SJCRH30 (cell line): ENCODE results near the gene TRIM61. TPM values are rescaled to one million over a fixed set of nuclear protein-coding genes. Genes with fewer than 3 reads are reported as not detected.
"Not testable (repeated sequence)": the region's sequence is repeated elsewhere in the genome, so short reads cannot be mapped to it uniquely, and the experiment has no call there.

Experiments used
- DNase-seq, 2 experiments: peaks; one replicate each; pipeline ENCODE4 v3.0.0-alpha.2; 2015 to 2020
- H3K27ac ChIP-seq: fragments of 250-450 bp; sonication (Bioruptor Pico); 2 replicates; pipeline ENCODE4 v1.5.1; 2020; ENCODE audit warnings: mild to moderate bottlenecking, moderate library complexity
- H3K27me3 ChIP-seq: fragments of 250-450 bp; sonication (Bioruptor Pico); 2 replicates; pipeline ENCODE4 v1.5.1; 2020; ENCODE audit warnings: mild to moderate bottlenecking, moderate library complexity
- H3K36me3 ChIP-seq: fragments of 250-450 bp; sonication (Bioruptor Pico); 2 replicates; pipeline ENCODE4 v1.5.1; 2020; ENCODE audit warnings: mild to moderate bottlenecking, moderate library complexity
- H3K4me1 ChIP-seq: fragments of 250-450 bp; sonication (Bioruptor Pico); 2 replicates; pipeline ENCODE4 v1.5.1; 2020; ENCODE audit warnings: mild to moderate bottlenecking, moderate library complexity
- H3K4me3 ChIP-seq: fragments of 250-450 bp; sonication (Bioruptor Pico); 2 replicates; pipeline ENCODE4 v1.5.1; 2020; ENCODE audit warnings: mild to moderate bottlenecking, moderate library complexity
- H3K9me3 ChIP-seq: fragments of 250-450 bp; sonication (Bioruptor Pico); replicated peaks from 2 replicates; pipeline ENCODE4 v1.5.1; 2020; ENCODE audit warnings: mild to moderate bottlenecking, moderate library complexity
- total RNA-seq: library from RNA; depleted of rRNA; stranded (reverse); fragments of >200 nt; shearing (Covaris generic); gene quantifications from 2 replicates; pipeline ENCODE4 v1.2.3, GENCODE V29; 2014; rRNA removed

TRIM61 gene
- total RNA-seq = not detected in 2 replicates

DNA sequence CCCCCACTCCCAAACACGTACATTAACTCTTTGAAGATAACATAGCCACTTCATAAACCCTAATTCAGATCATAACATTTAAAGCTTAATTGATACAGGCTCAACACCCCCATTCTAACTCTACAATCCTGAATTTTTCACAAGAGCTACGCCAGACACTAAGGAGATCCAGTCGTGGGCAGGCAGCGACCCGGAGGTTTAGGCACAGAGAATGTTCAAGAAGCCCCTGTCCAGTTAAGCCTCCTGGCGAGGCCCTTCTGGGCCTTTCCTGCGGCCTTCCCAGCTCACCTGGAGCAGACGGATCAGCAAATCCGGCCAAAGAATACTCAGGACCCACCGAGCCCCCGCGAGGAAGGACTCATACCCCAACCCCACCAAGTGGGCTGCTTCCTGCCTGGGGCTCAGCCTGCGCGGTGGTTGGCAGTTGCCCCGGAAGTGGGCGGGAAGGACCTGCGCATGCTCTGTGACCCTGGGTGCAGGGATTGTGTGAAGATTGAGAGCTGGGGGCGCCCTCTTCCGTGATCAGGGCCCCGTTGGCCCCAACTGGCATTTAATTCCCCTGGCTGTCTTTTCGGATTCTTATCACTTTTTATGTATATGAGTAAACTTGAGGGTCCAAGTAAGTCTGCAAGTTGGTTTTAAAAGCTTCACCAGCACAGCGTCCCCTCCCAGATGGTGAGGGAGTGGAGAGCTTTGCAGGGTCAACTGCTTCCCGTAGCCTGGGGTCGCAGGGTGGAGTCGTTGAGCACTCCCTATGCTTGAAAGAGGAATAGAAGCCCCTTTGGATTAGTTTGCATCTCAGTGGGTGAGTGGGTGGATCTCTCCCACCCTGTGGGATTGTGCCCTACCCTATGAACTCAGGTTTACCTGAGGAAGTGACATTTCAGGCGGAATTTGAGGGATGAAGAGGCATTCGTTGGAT, at the start of gene TRIM61:
TSS of gene TRIM61 (minus strand) at position 415 of the 922 bp plus-strand sequence. CDS start 7,655 bp downstream, outside the sequence.
- no peaks in the 10 kb centered on the region for H3K36me3 ChIP-seq
- no peak within 1 kb of the TSS for H3K27ac ChIP-seq
- H3K4me1 ChIP-seq = no peaks in the 10 kb centered on the region
- H3K9me3 ChIP-seq = no peaks in the 10 kb centered on the region
- no peak for DNase-seq
- no peak within 1 kb of the TSS for H3K4me3 ChIP-seq
- no peaks in the 10 kb centered on the region for H3K27me3 ChIP-seq

DNA sequence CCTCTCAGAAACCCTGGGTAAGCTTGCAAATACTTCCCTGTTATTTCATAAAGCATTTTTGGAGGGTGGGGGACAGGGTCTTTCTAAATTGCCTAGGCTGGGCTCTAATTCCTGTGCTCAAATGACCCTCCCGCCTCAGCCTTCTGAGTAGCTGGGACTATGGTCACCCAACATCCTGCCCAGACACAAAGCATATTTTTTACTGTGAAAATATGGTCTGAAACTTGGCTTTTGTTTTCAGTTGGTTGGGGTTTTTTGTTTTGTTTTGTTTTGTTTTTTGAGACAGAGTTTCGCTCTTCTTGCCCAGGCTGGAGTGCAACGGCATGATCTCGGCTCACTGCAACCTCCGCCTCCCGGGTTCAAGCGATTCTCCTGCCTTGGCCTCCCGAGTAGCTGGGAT, 48.3 kb upstream of the TRIM61 start:
- not testable (repeated sequence) for H3K4me3 ChIP-seq, H3K36me3 ChIP-seq, DNase-seq, H3K4me1 ChIP-seq, H3K9me3 ChIP-seq, H3K27ac ChIP-seq, H3K27me3 ChIP-seq

DNA sequence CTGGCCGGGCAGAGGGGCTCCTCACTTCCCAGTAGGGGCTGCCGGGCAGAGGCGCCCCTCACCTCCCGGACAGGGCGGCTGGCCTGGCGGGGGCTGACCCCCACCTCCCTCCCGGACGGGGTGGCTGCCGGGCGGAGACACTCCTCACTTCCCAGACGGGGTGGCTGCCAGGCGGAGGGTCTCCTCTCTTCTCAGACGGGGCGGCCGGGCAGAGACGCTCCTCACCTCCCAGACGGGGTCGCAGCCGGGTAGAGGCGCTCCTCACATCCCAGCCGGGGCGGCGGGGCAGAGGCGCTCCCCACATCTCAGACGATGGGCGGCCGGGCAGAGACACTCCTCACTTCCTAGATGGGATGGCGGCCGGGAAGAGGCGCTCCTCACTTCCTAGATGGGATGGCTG, 42.5 kb upstream of the TRIM61 start:
- not testable (repeated sequence) for H3K27me3 ChIP-seq, H3K9me3 ChIP-seq, H3K4me3 ChIP-seq, DNase-seq, H3K27ac ChIP-seq, H3K4me1 ChIP-seq, H3K36me3 ChIP-seq

DNA sequence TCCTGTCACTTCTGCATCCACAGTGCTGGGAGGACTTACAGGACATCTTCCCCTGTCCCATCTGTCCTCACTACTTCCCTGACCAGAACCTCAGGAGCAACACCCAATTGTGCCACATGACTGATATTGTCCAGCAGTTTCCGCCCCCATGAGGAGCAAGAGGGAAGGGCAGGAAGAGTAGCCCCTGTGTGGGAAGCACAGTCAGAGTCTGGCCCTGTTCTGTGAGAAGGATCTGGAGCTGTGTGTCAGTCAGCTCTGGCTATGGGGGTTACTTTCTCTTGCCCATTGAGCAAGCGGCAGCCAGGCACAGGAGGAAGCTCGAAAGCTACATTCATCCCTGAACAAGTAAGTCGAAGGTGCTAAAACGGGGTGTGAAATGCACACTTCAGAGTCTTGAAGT, 39.5 kb upstream of the TRIM61 start:
- Histone ChIP-seq H3K27ac (no peak overlapping the region), H3K27me3 (no peaks in the 10 kb centered on the region)
- peak; percentile 13 to 21 for DNase-seq

DNA sequence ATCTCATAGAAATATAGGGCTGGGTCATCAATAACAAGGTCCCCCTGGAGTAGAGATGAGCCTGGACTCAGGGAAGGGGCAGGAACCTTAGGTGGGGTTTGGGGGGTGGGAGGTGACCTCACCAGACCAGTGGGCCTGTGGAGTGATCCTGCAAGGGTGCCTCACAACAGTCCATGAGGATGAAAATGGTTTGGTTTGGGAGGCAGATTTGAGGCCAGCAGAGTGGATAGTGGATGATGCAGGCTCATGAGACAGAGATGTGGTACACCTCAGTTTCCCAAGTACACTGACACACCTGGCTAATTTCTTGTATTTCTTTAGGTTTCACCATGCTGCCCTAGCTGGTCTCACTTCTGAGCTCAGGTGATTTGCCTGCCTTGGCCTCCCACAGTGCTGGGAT, 36.2 kb upstream of the TRIM61 start:
- Histone ChIP-seq H3K9me3 (no peaks in the 10 kb centered on the region), H3K4me1 (no peaks in the 10 kb centered on the region), H3K36me3 (no peaks in the 10 kb centered on the region), H3K27ac (no peak overlapping the region), H3K4me3 (no peak overlapping the region), H3K27me3 (no peaks in the 10 kb centered on the region)
- no peak for DNase-seq

More for the DNA sequence above, 39.5 kb upstream of the TRIM61 start:
- no peaks in the 10 kb centered on the region for H3K36me3 ChIP-seq
- H3K4me1 ChIP-seq = no peaks in the 10 kb centered on the region
- H3K4me3 ChIP-seq = no peak overlapping the region
- H3K9me3 ChIP-seq = no peaks in the 10 kb centered on the region

DNA sequence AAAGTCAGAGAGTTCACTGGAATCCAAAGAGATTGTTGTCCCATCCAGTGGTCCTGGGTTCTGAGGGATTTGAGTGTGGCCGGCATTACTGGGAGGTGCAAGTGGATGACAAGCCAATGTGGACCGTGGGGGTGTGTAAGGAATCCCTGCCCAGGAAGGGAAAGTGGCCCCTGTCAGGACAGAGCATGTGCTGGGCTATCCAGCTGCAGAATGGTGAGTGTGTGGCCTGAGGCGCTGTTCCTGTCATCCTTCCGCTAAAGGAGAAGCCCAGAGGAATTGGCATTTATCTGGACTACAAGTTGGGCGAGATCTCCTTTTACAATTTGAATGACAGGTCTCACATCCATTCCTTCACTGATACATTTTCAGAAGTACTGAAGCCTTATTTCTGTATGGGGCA, 33.9 kb upstream of the TRIM61 start:
- no peak overlapping the region for H3K4me3 ChIP-seq
- H3K4me1 ChIP-seq = no peaks in the 10 kb centered on the region
- H3K27ac ChIP-seq = no peak overlapping the region
- no peaks in the 10 kb centered on the region for H3K36me3 ChIP-seq
- H3K27me3 ChIP-seq = no peaks in the 10 kb centered on the region
- no peaks in the 10 kb centered on the region for H3K9me3 ChIP-seq
- DNase-seq = no peak

DNA sequence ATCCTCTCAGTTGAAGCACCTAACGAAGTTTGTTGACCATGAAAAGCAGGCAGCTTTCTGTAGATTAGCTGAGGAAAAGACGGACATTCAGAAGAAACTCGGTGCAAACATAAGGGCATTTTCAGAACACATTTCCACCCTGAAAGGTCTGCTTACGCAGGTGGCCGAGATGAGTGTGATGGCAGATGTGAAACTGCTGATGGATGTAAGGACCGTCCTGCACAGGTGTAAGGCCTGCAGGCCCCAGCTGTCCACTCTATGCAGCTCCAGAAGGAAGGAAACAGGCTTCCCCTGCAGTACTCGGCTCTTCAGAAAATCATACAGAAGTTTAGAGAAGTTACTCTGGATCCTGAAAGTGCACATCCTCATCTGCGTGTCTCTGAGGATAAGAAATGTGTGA, 33.5 kb upstream of the TRIM61 start:
- Histone ChIP-seq H3K4me3 (no peak overlapping the region), H3K9me3 (no peaks in the 10 kb centered on the region), H3K27me3 (no peaks in the 10 kb centered on the region), H3K36me3 (no peaks in the 10 kb centered on the region), H3K4me1 (no peaks in the 10 kb centered on the region), H3K27ac (no peak overlapping the region)
- no peak for DNase-seq

DNA sequence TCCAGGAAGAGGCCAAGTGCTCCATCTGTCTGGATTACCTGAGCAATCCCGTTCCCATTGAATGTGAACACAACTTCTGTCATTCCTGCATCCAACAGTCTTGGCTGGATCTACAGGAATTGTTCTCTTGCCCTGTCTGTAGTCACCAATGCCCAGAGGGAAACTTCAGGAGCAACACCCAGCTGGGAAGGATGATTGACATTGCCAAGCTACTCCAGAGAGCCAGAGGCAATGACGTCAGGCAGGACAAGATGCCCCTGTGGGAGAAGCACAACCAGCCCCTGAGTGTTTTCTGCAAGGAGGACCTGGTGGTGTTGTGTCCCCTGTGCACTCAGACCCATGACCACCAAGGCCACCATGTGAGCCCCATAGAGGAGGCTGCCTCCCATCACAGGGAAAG, 33.0 kb upstream of the TRIM61 start:
- Histone ChIP-seq H3K9me3 (no peaks in the 10 kb centered on the region), H3K4me1 (no peaks in the 10 kb centered on the region), H3K27ac (no peak overlapping the region), H3K36me3 (no peaks in the 10 kb centered on the region), H3K27me3 (no peaks in the 10 kb centered on the region), H3K4me3 (no peak overlapping the region)
- DNase-seq = no peak

DNA sequence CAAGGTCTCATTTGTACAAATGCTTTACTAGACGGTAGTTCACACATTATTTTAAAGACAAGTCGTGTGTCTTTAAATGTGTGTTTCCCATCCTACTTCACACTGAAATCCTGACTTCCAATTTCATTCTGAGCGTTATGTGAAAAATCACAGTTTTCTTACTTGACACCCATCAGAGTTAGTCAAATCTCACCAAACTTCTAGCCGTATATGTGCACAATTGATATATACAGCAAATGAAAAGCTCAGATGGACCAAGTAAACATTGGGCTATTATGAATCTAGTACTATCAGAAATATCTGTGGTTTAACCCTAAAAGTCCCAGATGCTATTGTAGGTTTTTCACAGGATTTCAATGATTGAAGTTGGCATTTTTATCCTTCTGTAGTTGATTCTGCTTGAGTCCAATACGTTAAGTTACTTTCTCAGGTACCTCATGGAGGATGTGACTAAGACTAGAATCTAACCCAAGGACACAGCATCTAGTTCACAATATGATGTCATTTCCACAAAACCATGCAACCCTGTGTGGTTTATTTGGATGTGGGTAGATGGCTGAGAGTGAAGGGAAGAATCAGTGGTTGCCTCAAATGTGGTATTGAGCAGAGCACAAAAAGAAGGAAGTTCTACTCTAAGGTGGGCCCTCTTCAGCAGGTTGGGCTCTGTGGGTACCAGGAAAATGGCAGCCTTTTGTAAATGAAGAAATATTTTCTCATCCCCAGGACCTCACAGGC, 32.2 kb upstream of the TRIM61 start:
- Histone ChIP-seq H3K27ac (no peak overlapping the region), H3K9me3 (no peaks in the 10 kb centered on the region), H3K4me1 (no peaks in the 10 kb centered on the region), H3K36me3 (no peaks in the 10 kb centered on the region), H3K27me3 (no peaks in the 10 kb centered on the region), H3K4me3 (no peak overlapping the region)
- no peak for DNase-seq

DNA sequence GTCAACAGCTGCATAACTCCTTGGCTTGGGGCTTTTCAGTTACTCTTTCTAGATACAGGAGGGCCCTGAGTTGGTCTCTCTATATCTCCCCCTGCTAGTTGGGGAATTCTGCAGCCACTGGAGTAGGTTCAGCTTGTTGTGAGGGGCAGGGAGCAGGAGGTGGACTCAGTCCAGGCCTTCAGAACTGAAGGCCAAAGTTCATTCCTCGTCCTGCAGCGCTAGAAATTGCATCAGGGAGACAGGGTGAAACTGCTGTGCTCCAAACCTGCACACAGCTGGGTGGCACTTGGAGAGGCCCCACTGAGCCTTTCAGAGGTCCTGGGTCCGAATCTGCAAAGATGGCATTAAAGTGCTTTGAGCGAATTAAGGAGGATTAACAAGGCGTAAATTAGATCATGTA, 29.4 kb upstream of the TRIM61 start:
- H3K27me3 ChIP-seq = no peaks in the 10 kb centered on the region
- no peaks in the 10 kb centered on the region for H3K9me3 ChIP-seq
- no peak for DNase-seq
- H3K27ac ChIP-seq = no peak overlapping the region
- no peak overlapping the region for H3K4me3 ChIP-seq
- H3K4me1 ChIP-seq = no peaks in the 10 kb centered on the region
- H3K36me3 ChIP-seq = no peaks in the 10 kb centered on the region

DNA sequence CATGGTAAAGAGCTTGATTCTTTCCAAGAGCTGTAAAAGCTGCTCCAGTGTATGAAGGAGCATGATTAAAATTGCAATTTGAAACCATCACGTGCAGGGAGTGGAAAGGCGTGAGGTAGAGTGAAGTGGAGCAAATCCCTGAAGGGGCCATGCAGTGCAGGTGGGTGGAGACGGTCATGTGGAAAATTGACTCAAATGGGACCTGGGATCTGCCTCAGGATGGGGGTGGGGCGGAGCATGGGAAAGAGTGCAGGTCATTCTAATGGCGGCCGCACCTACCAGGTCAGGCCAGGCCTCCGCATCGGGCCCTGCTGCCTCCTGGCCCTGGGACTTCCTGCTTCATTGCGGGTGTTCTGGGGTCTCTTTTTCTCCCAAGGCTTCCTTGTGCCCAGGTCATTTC, 29.0 kb upstream of the TRIM61 start:
- Histone ChIP-seq H3K27me3 (no peaks in the 10 kb centered on the region), H3K4me1 (no peaks in the 10 kb centered on the region), H3K9me3 (no peaks in the 10 kb centered on the region), H3K4me3 (no peak overlapping the region), H3K27ac (no peak overlapping the region), H3K36me3 (no peaks in the 10 kb centered on the region)
- DNase-seq = no peak

DNA sequence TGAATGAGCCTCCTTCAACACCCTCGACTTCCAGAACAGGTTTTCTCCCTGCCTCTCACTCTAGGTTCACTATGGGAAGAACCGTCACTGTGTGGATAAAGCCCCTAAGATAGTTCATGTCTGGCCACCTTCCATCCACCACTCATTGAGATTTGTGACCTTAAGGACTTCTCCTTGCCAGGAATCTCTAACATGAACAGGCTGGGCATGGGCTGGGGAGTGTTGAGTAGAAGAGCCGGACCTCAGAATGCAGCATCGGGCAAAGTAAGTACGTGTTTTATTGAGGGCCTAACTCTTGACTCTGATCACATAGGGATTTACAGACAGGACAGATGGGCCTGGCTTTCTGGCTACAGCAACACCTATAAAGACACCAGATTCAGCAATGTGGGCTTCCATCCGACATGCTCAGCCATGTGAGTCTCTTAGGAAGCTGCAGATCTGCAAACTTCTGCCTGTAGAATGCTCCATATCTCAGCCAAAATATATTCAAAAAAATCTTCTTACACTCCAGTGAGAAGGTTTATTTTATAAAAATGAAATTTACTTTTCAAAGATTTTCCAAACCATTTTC, 28.0 kb upstream of the TRIM61 start:
- H3K4me3 ChIP-seq = no peak overlapping the region
- no peaks in the 10 kb centered on the region for H3K9me3 ChIP-seq
- no peaks in the 10 kb centered on the region for H3K36me3 ChIP-seq
- no peaks in the 10 kb centered on the region for H3K4me1 ChIP-seq
- no peaks in the 10 kb centered on the region for H3K27me3 ChIP-seq
- no peak for DNase-seq
- H3K27ac ChIP-seq = no peak overlapping the region

DNA sequence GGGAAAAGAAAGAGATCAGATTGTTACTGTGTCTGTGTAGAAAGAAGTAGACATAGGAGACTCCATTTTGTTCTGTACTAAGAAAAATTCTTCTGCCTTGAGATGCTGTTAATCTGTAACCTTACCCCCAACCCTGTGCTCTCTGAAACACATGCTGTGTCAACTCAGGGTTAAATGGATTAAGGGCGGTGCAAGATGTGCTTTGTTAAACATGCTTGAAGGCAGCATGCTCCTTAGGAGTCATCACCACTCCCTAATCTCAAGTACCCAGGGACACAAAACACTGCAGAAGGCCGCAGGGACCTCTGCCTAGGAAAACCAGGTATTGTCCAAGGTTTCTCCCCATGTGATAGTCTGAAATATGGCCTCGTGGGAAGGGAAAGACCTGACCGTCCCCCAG, 24.5 kb upstream of the TRIM61 start:
- not testable (repeated sequence) for H3K27me3 ChIP-seq, DNase-seq, H3K4me3 ChIP-seq, H3K36me3 ChIP-seq, H3K27ac ChIP-seq, H3K4me1 ChIP-seq, H3K9me3 ChIP-seq

DNA sequence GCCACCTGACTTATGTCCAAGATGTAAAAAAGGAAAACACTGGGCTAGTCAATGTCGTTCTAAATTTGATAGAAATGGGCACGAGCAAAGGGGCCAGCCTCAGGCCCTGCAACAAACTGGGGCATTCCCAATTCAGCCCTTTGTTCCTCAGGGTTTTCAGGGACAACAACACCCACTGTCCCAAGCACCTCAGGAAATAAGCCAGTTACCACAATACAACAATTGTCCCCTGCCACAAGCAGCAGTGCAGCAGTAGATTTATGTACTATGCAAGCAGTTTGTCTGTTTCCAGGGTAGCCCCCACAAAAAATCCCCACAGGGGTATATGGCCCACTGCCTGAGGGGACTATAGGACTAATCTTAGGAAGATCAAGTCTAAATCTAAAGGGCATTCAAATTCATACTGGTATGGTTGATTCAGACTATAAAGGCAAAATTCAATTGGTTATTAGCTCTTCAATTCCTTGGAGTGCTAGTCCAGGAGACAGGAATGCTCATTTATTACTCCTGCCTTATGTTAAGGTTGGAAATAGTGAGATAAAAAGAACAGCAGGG, 21.1 kb upstream of the TRIM61 start:
- not testable (repeated sequence) for H3K27ac ChIP-seq, DNase-seq, H3K36me3 ChIP-seq, H3K4me3 ChIP-seq, H3K4me1 ChIP-seq, H3K27me3 ChIP-seq, H3K9me3 ChIP-seq

DNA sequence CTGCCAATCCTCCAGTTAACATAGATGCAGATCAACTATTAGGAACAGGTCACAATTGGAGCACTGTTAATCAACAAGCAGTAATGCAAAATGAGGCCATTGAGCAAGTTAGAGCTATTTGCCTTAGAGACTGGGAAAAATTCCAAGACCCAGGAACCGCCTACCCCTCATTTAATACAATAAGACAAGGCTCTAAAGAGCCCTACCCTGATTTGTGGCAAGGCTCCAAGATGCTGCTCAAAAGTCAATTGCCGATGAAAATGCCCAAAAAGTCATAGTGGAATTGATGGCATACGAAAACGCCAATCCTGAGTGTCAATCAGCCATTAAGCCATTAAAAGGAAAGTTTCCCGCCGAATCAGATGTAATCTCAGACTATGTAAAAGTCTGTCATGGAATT, 20.5 kb upstream of the TRIM61 start:
- Histone ChIP-seq H3K36me3 (no peaks in the 10 kb centered on the region), H3K4me1 (no peaks in the 10 kb centered on the region), H3K4me3 (no peak overlapping the region), H3K27ac (no peak overlapping the region), H3K27me3 (no peaks in the 10 kb centered on the region), H3K9me3 (no peaks in the 10 kb centered on the region)
- no peak for DNase-seq
